Epidermal melanocyte (primary cell): ENCODE data around the gene SYDE1.

Source experiments
- DNase-seq: peaks from one replicate; pipeline ENCODE4 v3.0.0; 2011; ENCODE audit warnings: low spot score; ENCODE audit not compliant: insufficient read length

SYDE1 gene

GRCh38 chr19:15108145-15108844, 1.1 kb downstream of the SYDE1 start:
- DNase-seq = peak; percentile 58

GRCh38 chr19:15108845-15109767, 1.9 kb downstream of the SYDE1 start:
- DNase-seq = peak; percentile 14

GRCh38 chr19:15109768-15110417, 2.7 kb downstream of the SYDE1 start:
- DNase-seq = peak; percentile 1

DNA sequence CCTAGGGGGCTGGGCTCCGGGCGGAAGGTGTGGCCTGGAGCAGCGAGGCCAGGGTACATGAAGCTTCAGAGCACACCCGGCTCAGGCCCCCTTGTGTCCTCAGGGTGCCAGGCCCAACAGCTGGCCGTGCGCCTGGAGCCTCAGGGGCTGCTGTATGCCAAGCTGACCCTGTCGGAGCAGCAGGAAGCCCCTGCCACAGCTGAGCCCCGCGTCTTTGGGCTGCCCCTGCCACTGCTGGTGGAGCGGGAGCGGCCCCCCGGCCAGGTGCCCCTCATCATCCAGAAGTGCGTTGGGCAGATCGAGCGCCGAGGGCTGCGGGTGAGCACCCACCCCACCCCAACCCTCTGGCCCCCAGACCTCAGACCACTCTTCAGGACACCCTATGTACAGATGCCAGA, 3.2 kb downstream of the SYDE1 start:
- DNase-seq = peak; percentile 1

DNA sequence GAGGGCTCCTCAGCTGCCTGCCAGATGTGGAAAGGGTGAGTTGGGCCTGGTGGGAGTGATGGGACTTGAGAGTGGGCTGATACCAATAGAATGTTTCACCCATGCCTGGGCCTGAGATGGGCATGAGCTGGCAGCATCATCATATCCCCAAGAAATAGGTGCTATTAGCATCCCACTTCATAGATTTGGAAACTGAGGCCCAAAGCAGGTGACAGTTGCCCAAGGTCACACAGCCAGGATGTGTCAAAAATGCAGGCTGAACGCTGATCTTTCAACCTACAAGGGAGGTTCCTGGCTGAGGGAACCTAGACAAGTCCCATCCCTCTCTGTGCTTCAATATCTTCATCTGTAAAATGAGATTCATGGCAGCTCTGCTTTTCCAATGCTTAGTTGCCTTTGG, 4.6 kb downstream of the SYDE1 start:
- peak; percentile 13 for DNase-seq

DNA sequence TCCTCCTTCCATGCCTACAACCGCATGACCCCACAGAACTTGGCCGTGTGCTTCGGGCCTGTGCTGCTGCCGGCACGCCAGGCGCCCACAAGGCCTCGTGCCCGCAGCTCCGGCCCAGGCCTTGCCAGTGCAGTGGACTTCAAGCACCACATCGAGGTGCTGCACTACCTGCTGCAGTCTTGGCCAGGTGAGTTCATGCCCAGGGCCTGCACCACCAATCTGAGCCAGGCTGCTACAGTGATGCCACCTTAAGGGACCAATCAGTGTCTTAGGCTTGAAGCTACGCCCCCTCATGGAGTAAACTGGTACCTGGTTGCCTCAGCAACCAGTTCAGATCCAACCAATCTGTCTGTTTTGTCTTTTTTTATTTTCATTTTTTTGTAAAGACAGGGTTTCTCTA, 5.2 kb downstream of the SYDE1 start:
- peak; percentile 13 for DNase-seq

DNA sequence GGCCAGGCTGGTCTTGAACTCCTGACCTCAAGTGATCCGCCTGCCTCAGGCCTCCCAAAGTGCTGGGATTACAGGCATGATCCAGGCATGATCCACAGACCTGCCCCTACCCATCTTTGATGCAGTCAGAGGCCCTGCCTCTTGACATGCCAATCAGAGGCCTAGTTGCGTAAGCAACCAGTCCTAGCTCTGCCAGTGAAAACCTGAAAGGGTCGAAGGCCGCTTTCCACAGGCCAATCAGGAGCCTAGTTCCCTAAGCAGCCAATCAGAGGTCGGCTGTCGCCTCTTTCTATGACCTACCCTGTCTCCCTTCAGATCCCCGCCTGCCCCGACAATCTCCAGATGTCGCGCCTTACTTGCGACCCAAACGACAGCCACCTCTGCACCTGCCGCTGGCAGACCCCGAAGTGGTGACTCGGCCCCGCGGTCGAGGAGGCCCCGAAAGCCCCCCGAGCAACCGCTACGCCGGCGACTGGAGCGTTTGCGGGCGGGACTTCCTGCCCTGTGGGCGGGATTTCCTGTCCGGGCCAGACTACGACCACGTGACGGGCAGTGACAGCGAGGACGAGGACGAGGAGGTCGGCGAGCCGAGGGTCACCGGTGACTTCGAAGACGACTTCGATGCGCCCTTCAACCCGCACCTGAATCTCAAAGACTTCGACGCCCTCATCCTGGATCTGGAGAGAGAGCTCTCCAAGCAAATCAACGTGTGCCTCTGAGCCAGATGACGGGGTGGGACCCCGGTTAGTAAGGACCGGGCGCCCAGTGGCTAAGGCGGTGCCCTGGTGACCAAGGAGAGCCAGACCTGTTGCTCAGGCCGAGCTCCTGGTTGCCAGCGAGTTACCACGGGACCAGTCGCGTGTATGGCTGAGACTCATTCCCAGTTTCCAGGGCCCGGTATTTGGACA, 6.3 kb downstream of the SYDE1 start:
- DNase-seq = peak; percentile 17

GRCh38 chr19:15114153-15114540, 6.9 kb downstream of the SYDE1 start:
- DNase-seq = peak; percentile 14

DNA sequence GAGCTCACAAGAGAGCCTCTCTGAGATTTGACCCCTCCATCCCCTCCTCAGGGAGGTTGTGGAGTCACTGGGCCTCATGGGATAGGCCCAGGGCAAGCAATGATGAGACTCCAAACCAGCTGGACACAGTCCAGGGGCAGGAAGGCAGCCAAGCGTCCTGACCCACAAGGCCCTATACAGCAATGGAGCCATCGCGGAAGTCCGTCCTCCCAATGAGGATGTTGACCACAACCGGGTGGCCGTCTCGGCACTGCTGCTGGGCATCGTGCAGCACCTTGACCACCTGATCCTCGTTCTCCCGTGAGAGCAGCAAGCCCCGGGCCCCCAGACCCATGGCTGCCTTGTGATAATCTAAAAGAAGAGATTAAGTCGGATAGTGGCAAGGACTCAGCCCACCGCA, 7.9 kb downstream of the SYDE1 start:
- peak; percentile 31 for DNase-seq

- DNase-seq = peak; percentile 1
These were observed 8.8 kb downstream of the SYDE1 start for GRCh38 chr19:15115762-15116615.

GRCh38 chr19:15116856-15117255, 9.7 kb downstream of the SYDE1 start:
- peak; percentile 1 for DNase-seq

DNA sequence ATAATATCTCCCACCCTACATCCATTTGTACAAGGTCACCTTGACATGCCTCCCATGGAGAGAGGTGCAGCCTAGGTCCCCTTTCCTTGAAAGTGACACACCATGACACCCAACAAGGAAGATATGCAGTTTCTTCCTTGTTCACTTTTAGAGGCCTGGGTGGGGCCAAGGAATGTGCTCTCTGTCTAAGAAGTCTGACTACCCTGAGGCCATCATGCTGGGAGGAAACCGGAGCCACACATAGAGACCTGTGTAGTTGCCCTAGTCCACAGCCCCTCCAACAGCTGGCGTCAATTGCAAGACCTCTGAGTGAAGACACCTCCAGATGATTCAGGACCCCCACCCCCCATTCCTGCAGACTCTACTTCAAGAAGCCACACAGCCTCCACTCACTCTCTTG, 11.0 kb downstream of the SYDE1 start:
- DNase-seq = peak; percentile 15

- DNase-seq = peak; percentile 7
These were observed 11.7 kb downstream of the SYDE1 start for GRCh38 chr19:15118789-15119494.

DNA sequence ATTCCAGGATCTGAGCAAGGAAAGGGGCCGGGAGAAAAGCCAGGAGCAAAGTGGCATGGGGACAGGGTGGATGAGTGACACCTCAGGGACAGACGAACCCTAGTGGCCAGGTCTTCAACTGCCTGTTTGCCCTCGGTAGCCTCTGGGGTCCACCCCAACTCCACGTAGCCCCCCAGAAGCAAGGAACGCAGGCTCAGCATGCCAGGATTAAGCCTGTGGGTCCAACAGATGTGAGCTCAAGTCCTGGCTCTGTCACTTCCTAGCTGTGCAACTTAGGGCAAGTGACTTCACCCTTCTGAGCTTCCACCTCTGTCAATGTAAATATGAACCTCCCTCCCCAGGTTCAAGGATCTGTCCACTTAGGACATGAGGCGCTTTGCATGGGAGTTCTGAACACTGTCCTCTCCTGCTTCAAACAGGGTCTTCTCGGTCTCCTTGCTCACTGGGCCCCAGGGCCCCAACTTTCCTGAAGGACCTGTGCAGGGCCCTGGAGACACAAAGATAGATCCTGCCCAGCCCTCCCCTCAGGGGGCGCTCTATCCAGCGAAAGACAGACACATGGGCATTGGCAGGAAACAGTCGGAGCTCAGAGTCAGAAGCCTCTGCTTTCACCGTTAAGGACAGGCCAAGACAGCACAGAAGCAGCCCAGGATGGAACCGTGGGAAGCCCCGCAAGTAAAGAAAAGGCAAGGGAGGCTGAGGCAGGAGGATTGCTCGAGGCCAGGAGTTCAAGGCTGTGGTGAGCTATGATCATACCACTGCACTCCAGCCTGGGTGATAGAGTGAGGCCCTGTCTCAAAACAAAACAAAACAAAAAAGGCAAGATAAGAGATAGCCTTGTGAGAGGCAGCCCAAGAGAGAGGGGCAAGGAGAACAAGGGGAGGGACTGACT, 13.2 kb downstream of the SYDE1 start:
- no peak for DNase-seq

- DNase-seq = no peak
These were observed 15.3 kb downstream of the SYDE1 start for GRCh38 chr19:15122331-15123030.

GRCh38 chr19:15123031-15123890, 16.1 kb downstream of the SYDE1 start:
- DNase-seq = no peak

GRCh38 chr19:15123900-15124299, 16.7 kb downstream of the SYDE1 start:
- peak; percentile 94 for DNase-seq
